HG03457 (cell line): ENCODE data around the gene ZBTB48.
"Not testable (repeated sequence)": the region's sequence is repeated elsewhere in the genome, so short reads cannot be mapped to it uniquely, and the experiment has no call there.

Experiments
- ATAC-seq: cut with Tn5 transposase; IDR thresholded peaks from one replicate; pipeline ENCODE4 v1.9.1; 2021; ENCODE audit warnings: moderate number of reproducible peaks; ENCODE audit not compliant: unreplicated experiment

ZBTB48 gene

GRCh38 chr1:6631058-6631457 is 51.3 kb downstream of the ZBTB48 start:
- no peak for ATAC-seq

DNA sequence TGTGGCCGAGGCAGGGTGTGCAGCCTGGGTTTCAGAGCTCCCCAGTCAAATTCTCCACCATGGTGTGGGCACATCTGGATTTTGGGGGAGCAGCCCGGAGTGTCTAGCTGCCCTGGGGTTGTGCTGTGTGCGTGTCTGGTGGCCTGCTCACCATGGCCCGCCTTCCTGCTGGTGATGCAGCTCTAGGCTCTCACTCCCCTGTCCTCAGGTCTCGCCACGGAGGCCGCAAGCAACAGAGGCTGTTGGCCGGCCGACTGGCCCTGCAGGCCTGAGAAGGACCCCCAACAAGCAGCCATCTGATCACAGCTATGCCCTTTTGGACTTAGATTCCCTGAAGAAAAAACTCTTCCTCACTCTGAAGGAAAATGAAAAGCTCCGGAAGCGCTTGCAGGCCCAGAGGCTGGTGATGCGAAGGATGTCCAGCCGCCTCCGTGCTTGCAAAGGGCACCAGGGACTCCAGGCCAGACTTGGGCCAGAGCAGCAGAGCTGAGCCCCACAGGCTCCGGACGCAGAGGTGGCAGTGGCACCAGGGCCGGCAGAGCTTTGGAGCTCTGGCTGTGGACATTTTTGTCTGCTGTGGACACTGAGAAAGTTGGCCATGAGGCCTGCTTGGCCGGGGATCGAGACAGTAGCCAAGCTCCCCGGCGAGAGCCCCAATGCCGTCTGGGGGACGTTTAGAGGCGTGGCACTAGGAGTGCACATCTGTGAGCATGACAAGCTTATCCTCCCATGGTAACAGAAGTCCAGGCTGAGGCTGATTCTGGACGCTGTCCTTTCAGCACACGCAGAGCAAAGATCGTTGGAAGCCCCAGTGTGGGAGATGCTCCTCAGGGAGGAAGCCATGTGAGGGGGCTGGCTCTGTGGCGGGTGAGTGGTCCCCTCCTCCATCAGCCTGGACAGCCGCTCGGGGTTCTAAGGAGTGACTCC is 53.1 kb downstream of the ZBTB48 start:
- no peak for ATAC-seq

- ATAC-seq, result no peak
Observed at GRCh38 chr1:6634371-6635052, 54.7 kb downstream of the ZBTB48 start.

DNA sequence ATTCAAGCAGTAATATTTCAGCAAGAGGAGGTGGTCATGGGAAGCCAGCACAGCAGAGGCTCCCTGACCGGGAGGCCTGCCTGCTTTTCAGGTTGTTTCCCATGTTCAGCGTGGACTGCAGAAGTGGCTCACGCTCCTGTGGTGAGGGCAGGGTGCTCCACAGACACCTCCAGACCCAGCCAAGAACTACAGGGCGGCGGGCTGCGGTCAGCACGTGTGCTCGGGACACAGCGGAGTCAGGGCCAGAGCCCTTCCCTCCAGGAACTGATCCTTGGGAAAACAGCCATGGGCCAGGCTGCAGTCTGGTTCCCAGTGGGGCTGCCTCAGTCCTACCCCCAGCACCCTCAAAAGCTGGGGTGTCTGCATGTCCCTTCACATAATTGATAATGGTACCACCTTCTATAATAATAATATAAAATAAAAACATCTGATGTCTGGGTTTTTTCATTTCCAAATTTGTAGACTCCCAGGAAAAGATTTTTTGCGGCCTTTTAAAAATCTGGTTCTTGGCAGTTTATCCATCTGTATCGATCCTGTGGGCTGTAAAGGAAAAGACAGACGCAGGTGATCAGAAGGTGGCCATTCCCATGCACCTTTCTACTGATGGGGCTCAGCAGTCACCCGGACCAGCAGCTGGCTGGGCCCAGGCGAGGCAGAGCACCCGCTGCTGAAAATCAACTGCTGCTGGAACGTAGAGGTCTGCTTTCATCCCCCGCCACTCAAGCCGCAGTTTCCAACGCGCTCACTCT is 55.5 kb downstream of the ZBTB48 start:
- no peak for ATAC-seq

GRCh38 chr1:6635910-6636760 is 56.3 kb downstream of the ZBTB48 start:
- ATAC-seq, result no peak

DNA sequence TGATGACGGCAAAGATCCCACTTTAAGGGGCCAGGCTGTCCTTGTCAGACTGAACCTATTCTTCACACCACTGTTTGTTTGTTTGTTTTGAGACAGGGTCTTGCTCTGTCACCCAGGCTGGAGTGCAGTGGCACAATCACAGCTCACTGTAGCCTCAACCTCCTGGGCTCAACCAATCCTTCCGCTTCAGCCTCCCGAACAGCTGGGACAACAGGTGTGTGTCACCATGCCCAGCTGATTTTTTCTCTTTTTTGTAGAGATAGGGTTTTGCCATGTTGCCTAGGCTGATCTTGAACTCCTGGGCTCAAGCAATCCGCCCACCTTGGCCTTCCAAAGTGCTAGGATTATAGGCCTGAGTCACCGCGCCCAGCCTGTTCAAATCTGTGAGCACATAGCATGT is 57.0 kb downstream of the ZBTB48 start:
- not testable (repeated sequence) for ATAC-seq

DNA sequence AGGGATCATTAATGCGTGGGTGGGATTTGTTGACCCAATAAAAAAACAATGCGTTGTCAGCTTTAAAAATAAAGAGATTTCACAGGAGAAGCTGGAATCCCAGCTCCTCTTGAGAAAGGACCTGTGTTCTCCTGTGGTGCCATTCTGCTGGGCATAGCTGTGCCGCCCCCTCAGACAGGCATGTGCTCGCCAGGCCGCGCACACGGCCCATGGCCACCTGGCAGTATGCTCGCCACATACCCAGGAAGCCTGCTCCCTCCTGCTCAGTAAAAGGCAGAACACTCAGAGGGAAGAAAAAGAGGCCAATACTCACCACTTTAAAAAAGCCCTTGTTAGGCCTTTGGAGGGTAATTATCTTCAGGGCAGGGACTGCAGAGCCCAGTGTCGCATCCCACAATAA is 58.0 kb downstream of the ZBTB48 start:
- ATAC-seq, result no peak

DNA sequence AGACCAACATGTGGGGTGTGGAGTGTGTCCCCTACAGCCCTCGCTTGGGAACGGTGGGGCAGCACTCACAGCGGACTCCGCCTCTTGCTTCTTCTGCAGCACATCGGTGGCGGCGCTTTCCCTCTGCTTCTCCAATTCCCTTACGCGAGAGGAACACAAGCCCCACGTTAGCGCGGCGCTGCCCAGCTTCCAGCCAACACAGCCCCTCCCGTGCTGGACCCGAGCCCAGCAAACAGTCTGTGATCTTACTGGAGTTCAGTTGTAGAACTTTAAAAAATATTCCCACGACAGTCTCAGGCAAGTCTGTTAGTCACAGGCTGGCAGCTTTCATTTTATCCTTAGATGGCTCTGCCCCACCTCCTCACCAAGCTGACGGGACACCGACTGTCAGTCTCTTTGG is 58.4 kb downstream of the ZBTB48 start:
- ATAC-seq, result no peak
